Hepatocyte (in vitro differentiated cells): Measurements from ENCODE around the gene PITPNC1.

ENCODE experiments used
- CTCF ChIP-seq: fragments of 200-600 bp; sonication (generic); IDR thresholded peaks from 2 replicates; pipeline ENCODE4 v1.5.1; 2016; ENCODE audit warnings: antibody characterized with exemption, mild to moderate bottlenecking; ENCODE audit not compliant: poor library complexity
- EZH2 ChIP-seq: fragments of 200-600 bp; sonication (generic); IDR thresholded peaks from 2 replicates; pipeline ENCODE4 v1.6.1; 2016; ENCODE audit warnings: antibody characterized with exemption, mild to moderate bottlenecking, borderline replicate concordance

GRCh38 chr17:67696853-67697498 lies 319.9 kb downstream of the PITPNC1 start:
- TF ChIP-seq CTCF (no peak), EZH2 (no peak)
